Mesenchymal stem cell (in vitro differentiated cells and primary cell): Measurements from ENCODE around the gene CYP46A1.

Source experiments
- DNase-seq: peaks from one replicate; pipeline ENCODE4 v3.0.0-alpha.2; 2013
- H2AFZ ChIP-seq: one replicate; pipeline ENCODE4 v1.6.1; 2013; ENCODE audit warnings: low read depth, mild to moderate bottlenecking, control low read depth, inconsistent platforms, low read length, moderate library complexity
- H2AK5ac ChIP-seq: 2 replicates; pipeline ENCODE4 v1.6.1; 2013; ENCODE audit warnings: low read length, moderate library complexity, mild to moderate bottlenecking, inconsistent platforms; ENCODE audit not compliant: severe bottlenecking
- H2BK120ac ChIP-seq: one replicate; pipeline ENCODE4 v1.6.1; 2013; ENCODE audit warnings: low read depth, mild to moderate bottlenecking, inconsistent platforms, low read length, moderate library complexity
- H2BK12ac ChIP-seq, 2 experiments: one replicate each; pipeline ENCODE4 v1.6.1; 2013; ENCODE audit warnings: inconsistent platforms in 2 of 2, low read length in 2 of 2, mild to moderate bottlenecking in 2 of 2, moderate library complexity in 2 of 2, control low read depth in 1 of 2
- H2BK15ac ChIP-seq: one replicate; pipeline ENCODE4 v1.6.1; 2013; ENCODE audit warnings: mild to moderate bottlenecking, low read depth, inconsistent platforms; ENCODE audit not compliant: poor library complexity, severe bottlenecking
- H2BK5ac ChIP-seq: 2 replicates; pipeline ENCODE4 v1.6.1; 2013; ENCODE audit warnings: low read depth, mild to moderate bottlenecking, low read length, control low read depth, inconsistent platforms; ENCODE audit not compliant: poor library complexity, severe bottlenecking
- H3K14ac ChIP-seq, 2 experiments: one replicate each; pipeline ENCODE4 v1.6.1; 2013; ENCODE audit warnings: inconsistent platforms in 2 of 2, low read length in 2 of 2, control low read depth in 1 of 2, mild to moderate bottlenecking in 1 of 2, moderate library complexity in 1 of 2
- H3K18ac ChIP-seq, 2 experiments: one replicate each; pipeline ENCODE4 v1.6.1; 2013; ENCODE audit warnings: inconsistent platforms in 2 of 2, low read length in 2 of 2, control low read depth in 1 of 2, low read depth in 1 of 2, mild to moderate bottlenecking in 1 of 2
- H3K23ac ChIP-seq, 2 experiments: one replicate each; pipeline ENCODE4 v1.6.1; 2013; ENCODE audit warnings: inconsistent platforms in 2 of 2, low read length in 2 of 2, mild to moderate bottlenecking in 2 of 2, moderate library complexity in 2 of 2, control low read depth in 1 of 2
- H3K27ac ChIP-seq: 2 replicates; pipeline ENCODE4 v1.5.1; 2013; ENCODE audit warnings: mild to moderate bottlenecking, moderate library complexity, low read length, control low read depth, inconsistent platforms; ENCODE audit not compliant: poor library complexity, severe bottlenecking
- H3K27me3 ChIP-seq, 2 experiments: 2 replicates each; pipeline versions ENCODE4 v1.6.1 to v1.7.0; 2013; ENCODE audit warnings: low read length in 2 of 2, mild to moderate bottlenecking in 2 of 2, moderate library complexity in 2 of 2, control low read depth in 1 of 2, inconsistent platforms in 1 of 2; ENCODE audit not compliant: control insufficient read depth in 1 of 2, insufficient read depth in 1 of 2
- H3K36me3 ChIP-seq, 2 experiments: 2 replicates each; pipeline versions ENCODE4 v1.6.1 to v1.7.0; 2013; ENCODE audit warnings: low read length in 2 of 2, control low read depth in 1 of 2, inconsistent platforms in 1 of 2, low read depth in 1 of 2, mild to moderate bottlenecking in 1 of 2; ENCODE audit not compliant: insufficient read depth in 2 of 2, control insufficient read depth in 1 of 2
- H3K4ac ChIP-seq, 2 experiments: one replicate each; pipeline ENCODE4 v1.6.1; 2013; ENCODE audit warnings: inconsistent platforms in 2 of 2, low read length in 2 of 2, mild to moderate bottlenecking in 2 of 2, moderate library complexity in 2 of 2, control low read depth in 1 of 2, low read depth in 1 of 2
- H3K4me1 ChIP-seq: 2 replicates; pipeline ENCODE4 v1.6.1; 2013; ENCODE audit warnings: low read depth, low read length, control low read depth; ENCODE audit not compliant: control insufficient read depth, insufficient read depth
- H3K4me2 ChIP-seq: 2 replicates; pipeline ENCODE4 v1.6.1; 2013; ENCODE audit warnings: low read length, mild to moderate bottlenecking, inconsistent platforms; ENCODE audit not compliant: poor library complexity, severe bottlenecking
- H3K4me3 ChIP-seq, 2 experiments: 2 replicates each; pipeline versions ENCODE4 v1.5.1 to v1.7.0; 2013; ENCODE audit warnings: low read length in 2 of 2, mild to moderate bottlenecking in 2 of 2, control low read depth in 1 of 2, low read depth in 1 of 2; ENCODE audit not compliant: insufficient read depth in 1 of 2
- H3K79me1 ChIP-seq: replicated peaks from 2 replicates; pipeline ENCODE4 v1.6.1; 2013; ENCODE audit warnings: mild to moderate bottlenecking, control low read depth, low read length, inconsistent platforms; ENCODE audit not compliant: poor library complexity, severe bottlenecking
- H3K9ac ChIP-seq: 2 replicates; pipeline ENCODE4 v1.7.0; 2013; ENCODE audit warnings: mild to moderate bottlenecking, low read length, moderate library complexity
- H3K9me3 ChIP-seq: 2 replicates; pipeline ENCODE4 v1.7.0; 2013; ENCODE audit warnings: mild to moderate bottlenecking, low read length; ENCODE audit not compliant: control insufficient read depth
- H4K8ac ChIP-seq: one replicate; pipeline ENCODE4 v1.6.1; 2013; ENCODE audit warnings: inconsistent platforms, mild to moderate bottlenecking, low read length, moderate library complexity
- H4K91ac ChIP-seq: one replicate; pipeline ENCODE4 v1.6.1; 2013; ENCODE audit warnings: mild to moderate bottlenecking, low read length, inconsistent platforms
- WGBS: methylation state at CpG from one replicate; pipeline ENCODE4 v1.1.7; 2013; ENCODE audit warnings: mixed read lengths; 5-methylcytosine and 5-hydroxymethylcytosine counted together

CYP46A1 gene

GRCh38 chr14:99726538-99727095 lies 42.5 kb downstream of the CYP46A1 start:
- no peak overlapping the region for H2BK120ac ChIP-seq
- H2BK5ac ChIP-seq, result no peak overlapping the region
- no peaks in the 10 kb centered on the region for H3K36me3 ChIP-seq
- no peak overlapping the region for H2AK5ac ChIP-seq
- H3K79me1 ChIP-seq, result no peaks in the 10 kb centered on the region
- peaks cover 19% of the 10 kb centered on the region for H3K4me1 ChIP-seq
- no peak overlapping the region for H4K91ac ChIP-seq
- H3K18ac ChIP-seq, result no peak overlapping the region
- H4K8ac ChIP-seq, result no peak overlapping the region
- no peak overlapping the region for H3K23ac ChIP-seq
- no peak for DNase-seq
- no peak overlapping the region for H3K9ac ChIP-seq
- no peaks in the 10 kb centered on the region for H3K9me3 ChIP-seq
- no peak overlapping the region for H2AFZ ChIP-seq
- no peak overlapping the region for H3K4me2 ChIP-seq
- 84% methylated on average over 23 of the region's 26 CpGs for WGBS
- no peak overlapping the region for H3K4me3 ChIP-seq
- peaks cover 32 to 59% of the 10 kb centered on the region in 2 experiments for H3K27me3 ChIP-seq
- no peak overlapping the region for H2BK12ac ChIP-seq
- no peak overlapping the region for H3K27ac ChIP-seq
- H3K14ac ChIP-seq, result no peak overlapping the region
- H3K4ac ChIP-seq, result no peak overlapping the region
- H2BK15ac ChIP-seq, result no peak overlapping the region

GRCh38 chr14:99727096-99727870 lies 43.2 kb downstream of the CYP46A1 start:
- H2BK15ac ChIP-seq, result no peak overlapping the region
- no peak overlapping the region for H3K9ac ChIP-seq
- H2BK12ac ChIP-seq, result no peak overlapping the region
- DNase-seq, result no peak
- 90% methylated on average over 25 of the region's 25 CpGs for WGBS
- H3K27ac ChIP-seq, result no peak overlapping the region
- no peak overlapping the region for H3K4me2 ChIP-seq
- H3K14ac ChIP-seq, result no peak overlapping the region
- H2AFZ ChIP-seq, result no peak overlapping the region
- H2BK5ac ChIP-seq, result no peak overlapping the region
- no peak overlapping the region for H3K4ac ChIP-seq
- no peak overlapping the region for H2BK120ac ChIP-seq
- H2AK5ac ChIP-seq, result no peak overlapping the region
- no peak overlapping the region for H4K91ac ChIP-seq
- H3K23ac ChIP-seq, result no peak overlapping the region
- H3K36me3 ChIP-seq, result no peaks in the 10 kb centered on the region
- H4K8ac ChIP-seq, result no peak overlapping the region
- no peak overlapping the region for H3K18ac ChIP-seq
- H3K4me3 ChIP-seq, result no peak overlapping the region
- H3K4me1 ChIP-seq, result peaks cover 19% of the 10 kb centered on the region
- no peaks in the 10 kb centered on the region for H3K79me1 ChIP-seq
- H3K9me3 ChIP-seq, result no peaks in the 10 kb centered on the region
- peaks cover 32 to 56% of the 10 kb centered on the region in 2 experiments for H3K27me3 ChIP-seq

GRCh38 chr14:99728231-99728920 lies 44.3 kb downstream of the CYP46A1 start:
- H3K23ac ChIP-seq, result no peak overlapping the region
- no peak overlapping the region for H2BK12ac ChIP-seq
- no peaks in the 10 kb centered on the region for H3K36me3 ChIP-seq
- H3K18ac ChIP-seq, result no peak overlapping the region
- H2BK5ac ChIP-seq, result no peak overlapping the region
- no peaks in the 10 kb centered on the region for H3K79me1 ChIP-seq
- no peak overlapping the region for H3K4me2 ChIP-seq
- H2BK15ac ChIP-seq, result no peak overlapping the region
- peak overlapping the region in 1 of 2 experiments; percentile 23 for H3K4me3 ChIP-seq
- peaks cover 27 to 54% of the 10 kb centered on the region in 2 experiments for H3K27me3 ChIP-seq
- 81% methylated on average over 16 of the region's 16 CpGs for WGBS
- no peak for DNase-seq
- no peak overlapping the region for H4K91ac ChIP-seq
- H3K27ac ChIP-seq, result no peak overlapping the region
- no peak overlapping the region for H3K4ac ChIP-seq
- H4K8ac ChIP-seq, result no peak overlapping the region
- H2AFZ ChIP-seq, result no peak overlapping the region
- peaks cover 19% of the 10 kb centered on the region for H3K4me1 ChIP-seq
- no peak overlapping the region for H3K14ac ChIP-seq
- H2AK5ac ChIP-seq, result no peak overlapping the region
- no peak overlapping the region for H2BK120ac ChIP-seq
- no peaks in the 10 kb centered on the region for H3K9me3 ChIP-seq
- no peak overlapping the region for H3K9ac ChIP-seq

GRCh38 chr14:99728981-99729451 lies 44.9 kb downstream of the CYP46A1 start:
- H2AK5ac ChIP-seq, result no peak overlapping the region
- no peak overlapping the region for H3K18ac ChIP-seq
- H2BK12ac ChIP-seq, result no peak overlapping the region
- H3K9ac ChIP-seq, result no peak overlapping the region
- no peak overlapping the region for H2BK15ac ChIP-seq
- H2BK5ac ChIP-seq, result no peak overlapping the region
- no peak overlapping the region for H2AFZ ChIP-seq
- 84% methylated on average over 4 of the region's 4 CpGs for WGBS
- no peak overlapping the region for H4K91ac ChIP-seq
- no peaks in the 10 kb centered on the region for H3K36me3 ChIP-seq
- no peaks in the 10 kb centered on the region for H3K9me3 ChIP-seq
- H3K27me3 ChIP-seq, result peaks cover 27 to 54% of the 10 kb centered on the region in 2 experiments
- H3K14ac ChIP-seq, result no peak overlapping the region
- no peaks in the 10 kb centered on the region for H3K79me1 ChIP-seq
- H3K4me1 ChIP-seq, result peaks cover 22% of the 10 kb centered on the region
- no peak overlapping the region for H3K4ac ChIP-seq
- no peak overlapping the region for H3K27ac ChIP-seq
- no peak overlapping the region for H4K8ac ChIP-seq
- no peak for DNase-seq
- H2BK120ac ChIP-seq, result no peak overlapping the region
- H3K4me3 ChIP-seq, result no peak overlapping the region
- H3K23ac ChIP-seq, result no peak overlapping the region
- no peak overlapping the region for H3K4me2 ChIP-seq
